Activated CD4-positive, alpha-beta memory T cell treated with anti-CD3 and anti-CD28 coated beads for 36 hours (primary cell): ENCODE data around the gene SLC35A1. TPM values are rescaled to one million over a fixed set of nuclear protein-coding genes. Genes with fewer than 3 reads are reported as not detected.

Experiments used
- CTCF ChIA-PET: fragments of 350-600 bp; sonication (Branson Sonifier 250); formaldehyde crosslinking; loops from one replicate; lab custom pipeline; 2021; ENCODE audit warnings: antibody characterized with exemption, inconsistent platforms; lab: Charles Lee
- POLR2A ChIA-PET: fragments of 350-600 bp; sonication (Branson Sonifier 250); formaldehyde crosslinking; loops from one replicate; lab custom pipeline; 2021; ENCODE audit warnings: antibody characterized with exemption; lab: Charles Lee
- DNase-seq: peaks from one replicate; pipeline ENCODE4 v3.0.0-alpha.2; 2020
- H3K27ac Mint-ChIP-seq: one replicate; pipeline ENCODE4 v1.8.0; 2021; ENCODE audit warnings: mixed read lengths
- H3K27me3 Mint-ChIP-seq: one replicate; pipeline ENCODE4 v1.8.0; 2021; ENCODE audit warnings: mixed read lengths
- H3K36me3 Mint-ChIP-seq: one replicate; pipeline ENCODE4 v1.8.0; 2021; ENCODE audit warnings: mixed read lengths
- H3K4me1 Mint-ChIP-seq: one replicate; pipeline ENCODE4 v1.8.0; 2021; ENCODE audit warnings: low read depth, mixed read lengths
- H3K4me3 Mint-ChIP-seq: one replicate; pipeline ENCODE4 v1.8.0; 2021; ENCODE audit warnings: mild to moderate bottlenecking, mixed read lengths
- H3K9me3 Mint-ChIP-seq: one replicate; pipeline ENCODE4 v1.8.0; 2021; ENCODE audit warnings: mixed read lengths
- intact Hi-C: fragments of 100-400 bp; cut with micrococcal nuclease; formaldehyde crosslinking; loops from one replicate; pipeline ENCODE4 v1.15.1; 2023
- total RNA-seq, 2 experiments: library from RNA; stranded (reverse); gene quantifications; one replicate each; pipeline ENCODE4 v1.2.3, GENCODE V29; 2021

The SLC35A1 gene
- total RNA-seq, 2 experiments from 2014 or later, result 7.8 to 9.5 TPM

DNA sequence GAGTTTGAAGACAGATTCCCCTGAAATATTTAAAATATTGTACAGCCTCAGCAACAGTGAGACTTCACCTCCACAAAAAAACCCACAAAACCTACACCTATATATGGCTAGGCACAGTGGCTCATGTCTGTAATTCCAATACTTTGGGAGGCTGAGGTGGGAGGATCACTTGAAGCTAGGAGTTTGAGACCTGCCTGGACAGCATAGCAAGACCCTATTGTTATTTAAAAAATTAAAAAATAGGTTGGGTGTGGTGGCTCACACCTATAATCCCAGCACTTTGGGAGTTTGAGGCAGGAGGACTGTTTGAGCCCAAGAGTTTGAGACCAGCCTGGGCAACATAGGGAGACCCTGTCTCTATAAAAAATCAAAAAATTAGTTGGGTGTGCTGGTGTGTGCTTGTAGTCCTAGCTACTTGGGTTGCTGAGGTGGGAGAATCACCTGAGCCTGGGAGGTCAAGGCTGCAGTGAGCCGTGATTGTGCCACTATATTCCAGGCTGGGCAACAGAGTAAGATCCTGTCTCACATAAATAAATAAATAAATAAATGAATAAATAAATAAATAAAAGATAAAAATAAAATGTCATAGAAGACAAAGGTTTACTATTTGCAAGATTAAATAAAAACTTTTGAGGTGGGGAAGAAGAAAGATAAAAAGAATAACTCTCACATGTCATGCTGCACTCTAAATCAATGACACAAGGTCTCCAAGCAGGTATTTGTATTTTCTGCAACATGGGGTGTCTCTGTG, 65.9 kb downstream of the SLC35A1 start:
- H3K4me1 Mint-ChIP-seq, result no peaks in the 10 kb centered on the region
- ChIA-PET CTCF (no interaction called here), POLR2A (no interaction called here)
- H3K9me3 Mint-ChIP-seq, result peaks cover 10% of the 10 kb centered on the region
- peaks cover 37% of the 10 kb centered on the region for H3K36me3 Mint-ChIP-seq
- no peak overlapping the region for H3K27ac Mint-ChIP-seq
- intact Hi-C loops, result no loop called here
- no peak for DNase-seq
- H3K4me3 Mint-ChIP-seq, result no peak overlapping the region
- no peaks in the 10 kb centered on the region for H3K27me3 Mint-ChIP-seq

DNA sequence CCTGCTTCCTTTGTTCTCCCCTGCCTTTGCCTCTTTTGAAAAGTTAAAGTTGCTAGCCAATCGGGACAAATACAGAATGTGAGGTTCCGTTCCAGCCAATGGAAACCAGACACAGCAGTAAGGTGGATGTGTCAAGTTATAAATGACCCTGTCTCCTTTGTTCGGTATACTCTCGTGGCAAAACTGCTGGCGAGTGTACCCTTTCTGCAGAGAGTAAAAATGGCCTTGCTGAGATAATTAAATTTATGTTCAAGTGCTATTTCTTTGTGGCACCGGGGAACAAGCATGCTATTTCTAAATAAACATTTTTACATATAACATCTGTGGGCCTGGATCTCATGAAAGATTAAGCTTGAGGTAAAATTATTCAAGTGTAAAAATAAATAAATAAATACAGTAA, 66.8 kb downstream of the SLC35A1 start:
- intact Hi-C loops, result no loop called here
- Mint-ChIP-seq H3K4me1 (no peaks in the 10 kb centered on the region), H3K9me3 (peaks cover 10% of the 10 kb centered on the region), H3K36me3 (peaks cover 40% of the 10 kb centered on the region), H3K4me3 (no peak overlapping the region), H3K27ac (no peak overlapping the region), H3K27me3 (no peaks in the 10 kb centered on the region)
- no peak for DNase-seq
- ChIA-PET CTCF (no interaction called here), POLR2A (no interaction called here)

DNA sequence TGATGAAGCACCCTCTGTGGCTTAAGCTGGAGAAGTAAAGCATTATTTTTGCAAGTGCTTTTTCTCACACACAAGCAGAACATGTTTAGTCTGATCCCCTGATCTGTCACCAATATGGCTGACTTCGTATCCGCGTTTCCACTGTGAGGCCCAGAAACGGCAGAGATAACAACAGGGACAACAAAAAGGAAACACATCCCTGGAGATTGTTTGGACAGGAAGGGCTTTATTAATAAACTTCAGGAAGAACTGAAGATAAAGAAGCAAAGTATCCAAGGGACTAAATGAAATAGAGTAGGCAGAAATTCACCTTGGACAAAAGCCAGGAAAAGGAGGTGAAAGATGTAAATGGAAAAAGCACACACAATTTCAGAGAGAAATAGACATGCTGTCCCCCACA, 67.8 kb downstream of the SLC35A1 start:
- Mint-ChIP-seq H3K27ac (no peak overlapping the region), H3K27me3 (no peaks in the 10 kb centered on the region), H3K4me1 (no peaks in the 10 kb centered on the region), H3K9me3 (peaks cover 10% of the 10 kb centered on the region), H3K36me3 (peaks cover 45% of the 10 kb centered on the region), H3K4me3 (no peak overlapping the region)
- DNase-seq, result no peak
- POLR2A ChIA-PET, result no interaction called here
- CTCF ChIA-PET, result no interaction called here
- intact Hi-C loops, result no loop called here

DNA sequence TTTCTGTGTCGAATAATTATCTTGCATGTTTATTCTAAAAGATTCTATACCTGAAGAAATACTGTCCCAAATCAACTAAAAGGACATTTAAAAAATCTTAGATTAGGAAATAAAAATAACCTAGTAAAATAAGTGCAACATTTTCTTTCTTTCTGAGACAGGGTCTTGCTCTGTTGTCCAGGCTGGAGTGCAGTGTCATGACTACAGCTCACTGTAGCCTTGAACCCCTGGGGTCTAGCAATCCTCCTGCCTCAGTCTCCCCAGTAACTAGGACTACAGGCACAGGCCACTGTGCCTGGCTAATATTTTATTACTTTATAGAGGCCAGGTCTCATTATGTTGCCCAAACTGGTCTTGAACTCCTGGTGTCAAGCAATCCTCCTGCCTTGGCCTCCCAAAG, 68.3 kb downstream of the SLC35A1 start:
- Mint-ChIP-seq H3K4me1 (no peaks in the 10 kb centered on the region), H3K27me3 (no peaks in the 10 kb centered on the region), H3K4me3 (no peak overlapping the region), H3K9me3 (peaks cover 10% of the 10 kb centered on the region), H3K36me3 (peaks cover 45% of the 10 kb centered on the region), H3K27ac (no peak overlapping the region)
- DNase-seq, result no peak
- intact Hi-C loops, result no loop called here
- CTCF ChIA-PET, result no interaction called here
- POLR2A ChIA-PET, result no interaction called here

DNA sequence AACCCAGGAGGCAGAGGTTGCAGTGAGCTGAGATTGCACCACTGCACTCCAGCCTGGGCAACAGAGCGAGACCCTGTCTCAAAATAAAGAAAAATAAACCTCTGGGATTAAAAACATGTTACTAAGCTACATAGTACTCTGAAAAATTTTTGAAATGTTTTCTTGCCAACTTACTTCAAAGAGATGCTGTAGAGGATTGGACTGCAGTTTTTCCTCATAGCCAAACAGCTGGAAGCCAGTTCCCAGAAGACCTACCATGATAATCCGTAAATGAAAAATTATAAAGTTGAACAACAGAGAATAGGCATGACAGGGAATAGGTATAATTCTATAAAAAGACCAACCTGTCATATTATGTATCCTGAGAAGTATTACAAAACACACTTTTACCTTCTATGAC, 69.0 kb downstream of the SLC35A1 start:
- DNase-seq, result no peak
- intact Hi-C loops, result no loop called here
- peaks cover 45% of the 10 kb centered on the region for H3K36me3 Mint-ChIP-seq
- no peak overlapping the region for H3K4me3 Mint-ChIP-seq
- peaks cover 10% of the 10 kb centered on the region for H3K9me3 Mint-ChIP-seq
- no peaks in the 10 kb centered on the region for H3K27me3 Mint-ChIP-seq
- ChIA-PET CTCF (no interaction called here), POLR2A (no interaction called here)
- no peaks in the 10 kb centered on the region for H3K4me1 Mint-ChIP-seq
- H3K27ac Mint-ChIP-seq, result no peak overlapping the region

DNA sequence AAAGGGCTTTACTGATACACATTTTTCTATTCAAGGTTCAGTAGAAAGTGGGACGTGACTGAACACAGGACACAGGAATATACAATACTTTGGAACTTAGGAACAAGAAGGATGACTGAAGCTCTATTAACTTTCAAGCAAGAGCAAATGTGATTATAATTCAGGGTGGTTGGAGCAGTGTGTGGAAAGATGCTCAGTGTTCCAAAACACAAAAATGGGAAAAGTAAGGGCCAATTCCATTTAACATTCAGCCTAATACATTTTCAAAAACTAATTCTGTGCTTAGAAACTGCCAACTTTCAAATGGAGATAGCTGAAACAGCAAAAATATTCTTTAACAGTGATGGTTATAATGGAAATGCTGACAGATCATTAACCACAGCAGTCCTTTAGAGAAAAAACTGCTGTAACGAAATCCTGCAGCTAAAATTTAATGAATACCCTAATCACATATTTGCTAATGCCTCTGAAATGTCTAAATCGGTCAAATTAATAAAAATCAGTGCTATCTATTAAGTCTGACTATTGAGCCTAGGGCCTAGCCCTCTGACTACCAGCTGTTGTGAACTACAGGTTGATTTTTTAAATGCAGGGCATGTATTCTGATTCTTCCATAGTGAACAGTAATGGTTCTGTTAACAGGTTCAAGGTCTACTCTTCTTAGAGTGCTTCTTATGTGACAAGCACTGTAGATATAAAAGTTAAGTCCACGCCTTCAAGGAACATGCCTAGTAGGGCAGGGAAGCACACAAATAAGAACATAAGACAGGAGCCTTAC, 71.1 kb downstream of the SLC35A1 start:
- POLR2A ChIA-PET, result no interaction called here
- Mint-ChIP-seq H3K36me3 (peaks cover 44% of the 10 kb centered on the region), H3K4me3 (no peak overlapping the region), H3K27ac (no peak overlapping the region), H3K9me3 (peaks cover 10% of the 10 kb centered on the region), H3K27me3 (no peaks in the 10 kb centered on the region), H3K4me1 (no peaks in the 10 kb centered on the region)
- DNase-seq, result no peak
- intact Hi-C loops, result no loop called here
- CTCF ChIA-PET, result no interaction called here

DNA sequence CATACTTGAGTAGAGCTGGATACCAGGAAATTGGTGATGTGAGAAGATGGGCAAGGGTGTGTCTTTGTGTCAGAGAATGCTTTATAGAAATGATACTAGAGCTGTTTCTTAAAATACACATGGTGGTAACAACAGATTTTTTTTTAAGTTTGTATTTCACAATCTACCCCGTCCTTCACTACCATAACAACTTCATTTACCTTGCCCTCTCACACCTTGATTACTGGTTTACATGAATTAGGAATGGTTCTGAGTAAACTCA, 71.6 kb downstream of the SLC35A1 start:
- intact Hi-C loops, result no loop called here
- Mint-ChIP-seq H3K27me3 (no peaks in the 10 kb centered on the region), H3K4me1 (no peaks in the 10 kb centered on the region), H3K4me3 (no peak overlapping the region), H3K27ac (no peak overlapping the region), H3K36me3 (peaks cover 39% of the 10 kb centered on the region), H3K9me3 (peaks cover 8% of the 10 kb centered on the region)
- POLR2A ChIA-PET, result no interaction called here
- CTCF ChIA-PET, result no interaction called here
- DNase-seq, result no peak

DNA sequence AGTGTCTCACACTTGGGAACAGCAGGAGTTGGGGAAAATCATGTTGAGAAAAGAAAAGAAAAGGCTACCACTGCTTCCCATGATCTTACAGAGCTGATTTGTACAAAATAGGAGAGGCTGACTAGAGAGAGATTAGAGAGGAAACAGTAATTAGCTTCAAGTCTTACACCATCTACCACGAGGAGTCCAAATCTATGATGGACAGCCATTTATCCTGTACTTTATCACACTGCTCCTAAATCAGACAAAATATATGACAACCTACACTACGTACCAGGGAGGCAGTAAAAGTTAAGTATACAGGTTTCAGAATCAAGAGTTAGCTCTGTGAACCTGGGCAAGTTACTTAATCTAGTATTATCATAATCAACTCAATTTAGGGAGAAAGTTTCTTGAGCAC, 79.0 kb downstream of the SLC35A1 start:
- CTCF ChIA-PET, result no interaction called here
- POLR2A ChIA-PET, result interaction anchor here (0.6 kb wide), 1 partner anchor 32 kb away, joined by 3 read pairs; no protein-coding TSS in a partner anchor
- H3K4me1 Mint-ChIP-seq, result peaks cover 2% of the 10 kb centered on the region
- no peaks in the 10 kb centered on the region for H3K27me3 Mint-ChIP-seq
- no peak for DNase-seq
- no peak overlapping the region for H3K27ac Mint-ChIP-seq
- H3K4me3 Mint-ChIP-seq, result no peak overlapping the region
- no peaks in the 10 kb centered on the region for H3K9me3 Mint-ChIP-seq
- H3K36me3 Mint-ChIP-seq, result peaks cover 25% of the 10 kb centered on the region
- intact Hi-C loops, result no loop called here

DNA sequence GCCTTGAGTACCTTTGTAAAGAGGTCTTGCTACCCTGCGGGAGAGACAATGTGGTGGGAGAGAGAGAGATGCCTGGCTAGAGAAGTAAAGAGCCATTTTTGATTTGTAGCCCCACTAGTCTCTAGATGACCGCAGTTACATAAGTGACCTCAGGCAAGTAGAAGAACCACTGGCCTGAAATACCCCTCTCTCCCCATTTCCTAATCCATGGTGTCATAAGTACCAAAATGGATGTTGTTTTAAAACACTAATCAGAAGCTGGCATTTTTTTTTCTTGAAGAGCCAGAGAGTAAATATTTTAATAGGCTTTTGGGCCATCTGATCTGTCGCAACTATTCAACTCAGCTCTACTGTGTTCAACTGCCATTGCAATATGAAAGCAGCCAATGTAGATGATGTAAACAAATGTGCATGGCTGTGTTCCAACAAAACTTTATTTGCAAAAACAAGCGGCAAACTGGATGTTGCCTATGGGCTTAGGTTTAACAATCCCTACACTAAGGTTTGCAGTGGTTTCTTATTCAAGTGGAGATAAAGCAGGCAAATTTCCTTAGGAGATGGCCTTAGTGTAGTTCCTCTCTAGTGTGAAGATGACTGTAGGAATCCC, 80.5 kb downstream of the SLC35A1 start:
- Mint-ChIP-seq H3K27ac (no peak overlapping the region), H3K27me3 (no peaks in the 10 kb centered on the region), H3K36me3 (peaks cover 30% of the 10 kb centered on the region), H3K4me1 (peaks cover 2% of the 10 kb centered on the region), H3K4me3 (no peak overlapping the region), H3K9me3 (no peaks in the 10 kb centered on the region)
- DNase-seq, result no peak
- CTCF ChIA-PET, result no interaction called here
- POLR2A ChIA-PET, result no interaction called here
- intact Hi-C loops, result no loop called here

DNA sequence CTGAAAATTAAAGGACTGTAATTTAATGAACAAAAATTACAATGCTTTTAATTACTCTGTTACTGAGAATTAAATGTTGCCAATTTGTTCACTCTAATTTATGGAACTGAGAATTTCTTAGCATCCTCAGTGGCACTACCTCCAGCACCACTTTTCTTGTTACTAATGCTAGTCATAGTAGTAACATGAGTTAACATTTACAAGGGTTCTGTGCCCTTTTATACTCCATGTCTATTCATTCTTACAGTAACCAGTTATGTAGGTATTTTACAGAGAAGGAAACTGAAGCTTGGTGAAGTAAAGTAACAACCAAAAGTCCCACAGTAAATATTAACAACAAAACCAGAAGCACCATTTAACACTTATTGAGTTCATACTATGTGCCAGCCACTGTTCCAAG, 82.7 kb downstream of the SLC35A1 start:
- DNase-seq, result no peak
- H3K36me3 Mint-ChIP-seq, result peaks cover 23% of the 10 kb centered on the region
- H3K9me3 Mint-ChIP-seq, result no peaks in the 10 kb centered on the region
- peaks cover 2% of the 10 kb centered on the region for H3K4me1 Mint-ChIP-seq
- H3K27ac Mint-ChIP-seq, result no peak overlapping the region
- no peaks in the 10 kb centered on the region for H3K27me3 Mint-ChIP-seq
- H3K4me3 Mint-ChIP-seq, result no peak overlapping the region
- ChIA-PET CTCF (no interaction called here), POLR2A (no interaction called here)
- intact Hi-C loops, result no loop called here

DNA sequence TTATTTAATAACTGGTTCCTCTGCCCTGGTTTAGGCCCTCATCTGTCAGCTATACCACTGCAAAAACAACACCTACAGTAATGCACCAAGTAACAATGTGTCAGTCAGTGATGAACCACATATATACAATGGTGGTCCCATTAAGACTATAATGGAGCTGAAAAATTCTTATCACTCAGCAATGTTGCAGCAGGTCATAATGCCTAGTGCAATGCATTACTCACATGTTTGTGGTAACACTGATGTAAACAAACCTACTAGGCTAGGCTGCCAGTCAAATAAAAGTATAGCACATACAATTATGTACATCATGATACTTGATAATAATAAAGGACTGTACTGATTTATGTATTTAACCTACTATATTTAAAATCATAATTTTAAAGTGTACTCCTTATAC, 85.7 kb downstream of the SLC35A1 start:
- CTCF ChIA-PET, result interaction anchor here (0.9 kb wide), 1 partner anchor 479 kb away, joined by 3 read pairs; no protein-coding TSS in a partner anchor
- H3K27ac Mint-ChIP-seq, result no peak overlapping the region

DNA sequence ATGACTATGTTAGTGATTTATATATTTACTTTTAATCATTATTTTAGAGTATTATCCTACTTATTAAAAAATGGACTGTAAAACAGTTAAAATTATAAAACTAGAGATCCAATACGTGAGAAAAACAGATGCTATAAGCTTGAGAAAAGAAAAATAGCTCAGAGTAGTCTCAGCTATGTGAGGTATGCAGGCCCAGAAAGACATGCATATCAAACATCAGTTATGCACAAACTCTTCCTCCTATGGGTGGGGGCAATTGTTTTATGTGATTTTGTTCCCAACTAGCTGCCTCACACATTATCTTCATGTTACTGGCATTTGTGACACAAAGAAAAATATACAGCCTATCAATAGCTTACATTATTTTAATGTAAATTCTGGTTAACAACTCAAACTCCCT, 88.2 kb downstream of the SLC35A1 start:
- intact Hi-C loops, result no loop called here
- CTCF ChIA-PET, result no interaction called here
- no peaks in the 10 kb centered on the region for H3K27me3 Mint-ChIP-seq
- H3K4me3 Mint-ChIP-seq, result no peak overlapping the region
- H3K27ac Mint-ChIP-seq, result no peak overlapping the region
- POLR2A ChIA-PET, result no interaction called here
- H3K36me3 Mint-ChIP-seq, result peaks cover 29% of the 10 kb centered on the region
- H3K4me1 Mint-ChIP-seq, result no peaks in the 10 kb centered on the region
- DNase-seq, result no peak
- no peaks in the 10 kb centered on the region for H3K9me3 Mint-ChIP-seq

More for the DNA sequence above, 85.7 kb downstream of the SLC35A1 start:
- Mint-ChIP-seq H3K4me1 (peaks cover 2% of the 10 kb centered on the region), H3K4me3 (no peak overlapping the region), H3K9me3 (no peaks in the 10 kb centered on the region), H3K27me3 (no peaks in the 10 kb centered on the region), H3K36me3 (peaks cover 26% of the 10 kb centered on the region)
- no peak for DNase-seq
- intact Hi-C loops, result no loop called here
- POLR2A ChIA-PET, result no interaction called here
